ENCODE results near the gene RANBP1. TPM values are rescaled to one million over a fixed set of nuclear protein-coding genes. Genes with fewer than 3 reads are reported as not detected.

Gene RANBP1
- polyA plus RNA-seq, 6 donors from 2014 or later, result 73.1 to 107 (median 91.0) TPM

DNA sequence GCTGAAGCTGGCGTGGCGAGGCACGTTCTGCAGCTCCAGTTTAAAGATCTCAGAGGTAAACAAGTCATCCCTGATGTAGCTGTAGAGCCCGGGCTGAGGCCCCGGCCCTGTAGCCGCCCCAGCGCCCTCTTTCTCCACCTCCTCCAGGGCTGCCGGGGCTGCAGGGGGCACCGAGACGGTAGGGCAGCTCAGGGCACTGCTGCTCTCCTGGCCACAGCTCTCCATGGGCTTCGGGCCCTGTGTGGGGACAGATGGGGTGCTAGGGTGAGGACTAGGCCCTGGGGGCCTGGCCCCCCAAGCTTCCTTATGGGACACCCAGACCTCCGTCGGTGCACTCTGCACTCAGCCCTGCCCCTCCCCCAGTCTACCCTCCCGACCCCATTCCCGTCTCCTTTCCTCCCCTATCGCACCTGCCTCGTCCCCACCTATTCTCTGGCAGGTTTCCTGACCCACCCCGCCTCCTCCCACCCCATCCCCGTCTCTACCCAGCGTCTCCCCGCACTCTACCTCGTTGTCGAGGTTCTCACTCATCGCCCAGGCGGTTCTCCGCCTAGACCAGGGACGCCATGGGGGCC lies 559 bp downstream of the RANBP1 start:
- H3K27ac Mint-ChIP-seq, result peak overlapping the region; percentile 49 to 97 (median 92)
- no peaks in the 10 kb centered on the region for H3K9me3 Mint-ChIP-seq
- H3K36me3 Mint-ChIP-seq, result no peaks in the 10 kb centered on the region
- no peaks in the 10 kb centered on the region for H3K27me3 Mint-ChIP-seq
- DNase-seq, result no peak
- H3K4me3 Mint-ChIP-seq, result peak overlapping the region; percentile 79 to 95 (median 92)
- peaks cover 24 to 38% (median 38%) of the 10 kb centered on the region in 3 donors for H3K4me1 Mint-ChIP-seq
- no peak for ATAC-seq (ENCODE audit: low read depth in 2 of 2)

DNA sequence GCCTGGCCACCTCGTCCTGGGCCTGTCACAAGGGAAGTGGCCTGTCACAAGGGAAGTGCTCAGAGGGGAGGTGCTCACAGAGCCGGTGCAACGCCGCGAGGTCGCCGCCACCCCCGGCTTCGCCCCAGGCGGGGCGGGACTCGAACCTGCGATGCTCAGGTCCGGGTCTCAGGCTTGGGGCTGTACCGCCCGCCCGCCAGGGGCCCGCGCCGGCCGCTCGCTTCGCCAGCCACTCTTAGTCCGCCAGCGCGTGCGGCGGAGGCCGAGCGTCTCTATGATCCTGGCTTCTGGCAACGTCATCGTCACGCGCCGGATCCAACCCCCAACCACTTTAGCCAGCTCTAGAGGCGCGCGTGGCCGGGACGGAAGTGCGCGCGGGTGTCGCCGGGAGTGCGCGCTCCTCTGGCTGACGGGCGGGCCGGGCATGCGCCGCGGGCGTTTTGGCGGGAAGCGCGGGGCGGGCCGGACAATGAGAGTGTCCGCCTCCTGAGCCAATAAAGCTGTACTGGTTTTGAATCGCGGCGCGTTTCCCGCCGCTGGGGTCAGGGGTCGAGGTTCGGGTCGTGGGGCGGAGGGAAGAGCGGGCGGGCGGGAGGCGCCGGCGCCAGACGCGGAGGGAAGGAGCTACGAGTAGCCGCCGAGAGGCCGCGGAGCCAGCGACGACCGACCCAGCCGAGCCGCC lies 1.2 kb downstream of the RANBP1 start, which contains the start of gene TRMT2A:
Gene TRMT2A, minus strand, starts transcription at position 276 of the 682 bp plus-strand sequence. CDS start 320 bp downstream, outside the sequence.
- Mint-ChIP-seq H3K9me3 (no peaks in the 10 kb centered on the region), H3K4me3 (peak within 1 kb of the TSS; percentile 79 to 95 (median 92)), H3K4me1 (peaks cover 22 to 44% (median 38%) of the 10 kb centered on the region in 3 donors), H3K36me3 (no peaks in the 10 kb centered on the region), H3K27me3 (no peaks in the 10 kb centered on the region), H3K27ac (peak within 1 kb of the TSS; percentile 89 to 97 (median 93))
- ATAC-seq (ENCODE audit: low read depth in 2 of 2) (peak; percentile 85 to 87), DNase-seq (peak; percentile 98)

DNA sequence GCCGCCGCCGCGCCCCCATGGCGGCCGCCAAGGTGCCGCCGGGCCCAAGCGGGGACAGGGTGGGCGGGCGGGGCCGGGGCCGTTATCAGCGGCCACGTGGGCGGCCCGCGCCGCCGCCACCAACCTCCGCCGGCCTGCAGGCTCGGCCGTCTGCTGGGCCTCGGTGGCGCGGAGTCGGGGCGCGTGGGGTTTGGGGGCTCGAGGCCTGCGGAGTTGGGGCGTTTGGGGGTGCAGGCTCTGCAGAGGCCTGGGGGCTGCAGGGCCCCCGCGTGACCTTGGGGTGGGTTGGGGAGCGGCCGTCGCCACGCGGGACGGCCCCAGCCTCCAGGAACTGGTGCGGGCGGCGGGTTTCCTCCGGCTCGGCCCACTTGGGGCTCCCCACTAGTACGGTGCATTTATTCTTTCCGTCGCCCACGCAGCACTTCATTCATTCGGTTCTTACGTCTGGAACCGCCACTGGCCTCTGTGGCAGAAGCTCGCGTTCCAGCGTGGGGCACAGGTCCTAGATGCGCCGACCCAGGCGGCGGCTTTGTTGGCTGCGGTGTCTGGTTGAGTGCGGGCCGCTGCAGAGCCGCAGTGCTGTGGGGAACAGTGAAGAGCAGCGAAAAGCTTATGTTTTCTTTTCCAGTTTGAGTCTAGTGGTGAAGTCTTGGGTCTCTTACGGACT lies 1.9 kb downstream of the RANBP1 start:
- H3K36me3 Mint-ChIP-seq, result no peaks in the 10 kb centered on the region
- peak; percentile 17 to 25 for ATAC-seq (ENCODE audit: low read depth in 2 of 2)
- H3K27ac Mint-ChIP-seq, result peak overlapping the region; percentile 36 to 91 (median 68)
- peaks cover 26 to 48% (median 45%) of the 10 kb centered on the region in 3 donors for H3K4me1 Mint-ChIP-seq
- DNase-seq, result peak; percentile 28
- H3K27me3 Mint-ChIP-seq, result no peaks in the 10 kb centered on the region
- peak overlapping the region; percentile 69 to 90 (median 86) for H3K4me3 Mint-ChIP-seq
- H3K9me3 Mint-ChIP-seq, result no peaks in the 10 kb centered on the region

DNA sequence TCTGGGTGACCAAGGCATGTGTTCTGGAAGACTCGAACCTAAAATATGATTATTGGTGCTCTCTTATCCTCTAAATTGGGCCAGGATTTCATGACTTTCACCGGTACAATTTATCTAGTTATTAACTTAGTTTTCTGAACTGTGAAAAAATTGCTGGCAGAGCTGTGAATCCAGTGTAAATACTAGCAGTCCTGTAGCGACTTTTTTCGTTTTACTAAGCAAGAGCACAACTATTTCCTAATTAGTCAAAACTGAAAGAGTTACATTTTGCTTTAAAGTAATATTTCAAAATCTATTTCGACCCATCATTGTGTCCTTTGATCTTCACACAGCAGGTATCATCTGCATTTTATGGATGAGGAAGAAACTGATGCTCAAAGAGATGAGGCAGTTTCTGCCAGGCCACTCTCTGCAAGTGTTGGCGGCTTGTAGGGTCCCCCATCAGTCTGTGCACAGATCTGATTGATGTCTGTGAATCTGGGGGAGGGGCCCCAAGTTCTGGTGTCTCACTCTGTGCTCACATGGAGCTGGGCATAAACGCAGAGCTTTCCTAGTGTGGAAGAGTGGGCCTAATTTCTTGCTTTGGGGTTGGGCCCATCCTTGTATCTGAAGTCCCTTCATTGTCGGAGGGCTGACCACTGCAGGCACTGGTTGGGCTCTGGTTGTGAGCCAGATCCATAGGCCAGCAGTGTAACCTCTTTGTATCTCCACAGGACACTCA lies 2.6 kb downstream of the RANBP1 start:
- Mint-ChIP-seq H3K4me1 (peaks cover 29 to 51% (median 48%) of the 10 kb centered on the region in 3 donors), H3K27me3 (no peaks in the 10 kb centered on the region), H3K4me3 (peak overlapping the region; percentile 69 to 90 (median 86)), H3K27ac (peak overlapping the region; percentile 36 to 91 (median 72)), H3K9me3 (no peaks in the 10 kb centered on the region), H3K36me3 (no peaks in the 10 kb centered on the region)
- DNase-seq (no peak), ATAC-seq (ENCODE audit: low read depth in 2 of 2) (no peak)

DNA sequence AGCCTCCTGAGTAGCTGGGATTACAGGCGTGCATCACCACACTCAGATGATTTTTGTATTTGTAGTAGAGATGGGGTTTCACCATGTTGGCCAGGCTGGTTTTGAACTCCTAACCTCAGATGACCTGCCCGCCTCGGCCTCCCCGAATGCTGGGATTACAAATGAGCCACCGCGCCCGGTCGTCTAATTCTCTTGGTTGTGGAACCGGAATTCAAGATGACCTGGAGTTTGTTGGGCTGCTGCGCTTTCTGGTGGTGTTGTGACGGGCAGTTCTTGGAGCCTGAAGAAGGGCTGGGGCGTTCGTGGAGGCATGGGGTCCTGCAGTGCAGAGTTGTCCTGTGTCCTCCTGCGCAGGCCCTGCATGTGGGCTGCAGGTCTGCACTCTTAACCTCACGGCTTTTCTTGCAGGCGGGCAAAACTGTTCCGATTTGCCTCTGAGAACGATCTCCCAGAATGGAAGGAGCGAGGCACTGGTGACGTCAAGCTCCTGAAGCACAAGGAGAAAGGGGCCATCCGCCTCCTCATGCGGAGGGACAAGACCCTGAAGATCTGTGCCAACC lies 6.0 kb downstream of the RANBP1 start:
- ATAC-seq (ENCODE audit: low read depth in 2 of 2) (no peak), DNase-seq (no peak)
- peak overlapping the region in 2 of 6 donors; percentile 33 to 57 for H3K27ac Mint-ChIP-seq
- H3K9me3 Mint-ChIP-seq, result no peaks in the 10 kb centered on the region
- H3K36me3 Mint-ChIP-seq, result no peaks in the 10 kb centered on the region
- no peaks in the 10 kb centered on the region for H3K27me3 Mint-ChIP-seq
- peak overlapping the region in 1 of 8 donors; percentile 41 for H3K4me3 Mint-ChIP-seq
- peaks cover 19 to 45% (median 39%) of the 10 kb centered on the region in 3 donors for H3K4me1 Mint-ChIP-seq

DNA sequence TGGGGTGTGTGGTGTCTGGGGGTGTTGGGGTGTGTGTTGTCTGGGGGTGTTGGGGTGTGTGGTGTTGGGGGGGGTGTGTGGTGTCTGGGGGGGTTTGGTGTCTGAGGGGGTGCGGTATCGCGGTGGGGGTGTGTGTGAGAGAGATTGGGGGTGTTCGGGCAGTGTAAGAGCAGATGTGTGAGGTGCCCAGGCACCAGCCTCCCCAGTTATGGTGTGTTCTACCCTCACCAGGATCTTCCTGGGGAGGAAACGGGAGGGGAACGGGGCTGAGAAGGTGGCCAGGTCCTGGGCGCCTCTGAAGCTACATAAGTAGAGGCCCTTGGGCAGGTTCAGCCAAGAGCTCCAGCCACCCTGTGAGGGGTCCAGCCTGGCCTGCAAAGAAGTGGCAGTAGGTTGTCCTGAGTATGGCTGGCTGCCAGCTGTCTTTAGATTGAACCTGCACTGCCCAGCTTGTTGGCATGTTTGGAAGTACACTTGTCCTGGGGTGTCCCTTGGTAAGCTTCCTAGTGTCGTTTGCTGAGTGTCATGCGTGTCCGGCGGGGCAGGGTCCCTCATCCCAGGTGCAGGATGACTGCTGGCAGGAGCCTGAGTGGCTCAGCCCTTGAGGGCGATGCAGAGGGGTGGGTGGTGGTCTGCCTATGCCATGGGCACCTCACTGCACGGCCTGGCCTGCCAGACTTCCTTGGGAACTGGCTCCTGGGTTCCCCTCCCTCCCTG lies 7.6 kb downstream of the RANBP1 start:
- Mint-ChIP-seq H3K9me3 (no peaks in the 10 kb centered on the region), H3K4me3 (no peak overlapping the region), H3K27ac (peak overlapping the region in 2 of 6 donors; percentile 26 to 93), H3K36me3 (no peaks in the 10 kb centered on the region), H3K4me1 (peaks cover 19 to 40% (median 33%) of the 10 kb centered on the region in 3 donors), H3K27me3 (no peaks in the 10 kb centered on the region)
- no peak for DNase-seq
- no peak for ATAC-seq (ENCODE audit: low read depth in 2 of 2)

DNA sequence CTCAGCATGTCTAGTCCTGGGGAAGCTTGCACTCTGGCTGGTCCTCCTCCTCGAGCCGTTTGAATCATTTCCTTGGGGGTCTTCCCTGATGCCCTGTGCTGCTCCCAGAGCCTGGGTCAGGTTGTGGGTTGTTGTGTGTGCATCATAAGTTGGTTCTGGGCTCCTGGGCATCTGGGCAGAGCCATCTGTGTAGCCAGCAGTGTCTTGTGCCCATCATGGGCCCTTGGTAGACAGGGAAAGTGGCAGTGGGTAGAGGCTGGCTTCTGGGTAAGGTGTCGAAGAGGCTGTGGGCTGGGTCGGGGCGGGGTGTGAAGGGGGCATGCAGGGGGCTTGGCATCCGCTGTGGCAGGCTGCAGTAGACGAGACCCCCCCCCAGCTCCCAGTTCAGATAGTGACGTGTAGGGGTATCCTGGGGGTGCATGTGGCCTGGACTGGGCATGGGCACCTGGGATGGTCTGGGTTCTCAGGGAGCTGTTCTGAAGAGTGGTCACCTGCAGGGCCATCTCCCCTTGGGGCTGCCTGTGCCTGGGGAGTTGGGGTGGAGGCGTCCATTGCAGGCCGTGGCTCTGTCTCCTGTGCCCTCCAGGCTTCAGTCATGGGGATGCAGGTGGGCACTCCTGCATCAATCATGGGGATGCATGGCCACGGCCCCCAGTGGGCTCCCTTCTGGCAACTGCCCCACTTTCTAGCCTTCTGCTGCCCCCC lies 8.3 kb downstream of the RANBP1 start:
- Mint-ChIP-seq H3K4me1 (peaks cover 15 to 35% (median 27%) of the 10 kb centered on the region in 3 donors), H3K27ac (peak overlapping the region in 2 of 6 donors; percentile 26 to 93), H3K9me3 (no peaks in the 10 kb centered on the region), H3K4me3 (no peak overlapping the region), H3K27me3 (no peaks in the 10 kb centered on the region), H3K36me3 (no peaks in the 10 kb centered on the region)
- DNase-seq (no peak), ATAC-seq (ENCODE audit: low read depth in 2 of 2) (no peak)

DNA sequence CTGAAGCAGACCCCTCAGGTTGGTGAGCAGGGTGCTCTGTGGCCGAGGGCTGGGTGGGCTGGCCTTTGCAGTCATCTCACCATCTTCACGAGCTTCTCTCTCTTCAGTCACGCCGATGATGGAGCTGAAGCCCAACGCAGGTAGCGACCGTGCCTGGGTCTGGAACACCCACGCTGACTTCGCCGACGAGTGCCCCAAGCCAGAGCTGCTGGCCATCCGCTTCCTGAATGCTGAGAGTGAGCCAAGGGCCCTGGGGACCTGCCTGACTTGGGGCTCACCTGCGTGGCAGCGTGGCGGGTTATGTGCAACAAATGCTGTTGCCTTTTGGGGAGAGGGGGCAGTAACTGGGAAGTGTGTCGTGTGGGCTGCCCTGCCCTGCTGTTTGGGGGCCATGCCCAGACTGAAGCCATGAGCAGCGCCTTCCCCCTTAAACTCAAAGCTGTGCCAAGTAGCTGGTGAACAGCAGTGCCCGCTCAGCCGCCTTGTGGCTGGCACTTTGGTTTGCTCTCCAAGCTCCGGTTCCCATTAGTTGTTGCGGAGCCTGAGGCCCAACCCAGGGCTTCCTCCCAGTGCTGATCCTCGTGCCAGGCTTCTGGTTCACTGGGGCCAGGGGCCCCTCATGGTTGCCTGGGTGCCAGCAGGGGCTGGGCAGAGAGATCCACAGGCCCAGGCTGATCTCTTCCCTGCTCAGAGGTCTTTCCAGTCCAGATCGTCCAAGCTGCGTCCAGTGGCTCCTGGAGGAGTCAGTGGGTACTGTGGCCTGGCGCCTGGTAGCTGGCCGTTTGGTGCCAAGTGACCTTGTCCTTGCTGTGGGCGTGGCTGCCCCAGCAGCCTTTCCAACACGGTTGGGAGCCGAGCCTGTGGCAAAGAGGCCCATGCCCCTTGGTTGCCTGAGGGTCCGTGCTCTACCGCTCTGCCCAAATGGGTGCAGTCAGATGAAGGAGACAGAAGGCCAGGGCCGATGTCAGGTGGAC lies 9.6 kb downstream of the RANBP1 start:
- Mint-ChIP-seq H3K4me3 (peak overlapping the region in 1 of 8 donors; percentile 5), H3K27ac (peak overlapping the region in 2 of 6 donors; percentile 78 to 86), H3K27me3 (no peaks in the 10 kb centered on the region), H3K9me3 (no peaks in the 10 kb centered on the region), H3K36me3 (no peaks in the 10 kb centered on the region), H3K4me1 (peaks cover 15 to 27% (median 19%) of the 10 kb centered on the region in 3 donors)
- DNase-seq (no peak), ATAC-seq (ENCODE audit: low read depth in 2 of 2) (no peak)

DNA sequence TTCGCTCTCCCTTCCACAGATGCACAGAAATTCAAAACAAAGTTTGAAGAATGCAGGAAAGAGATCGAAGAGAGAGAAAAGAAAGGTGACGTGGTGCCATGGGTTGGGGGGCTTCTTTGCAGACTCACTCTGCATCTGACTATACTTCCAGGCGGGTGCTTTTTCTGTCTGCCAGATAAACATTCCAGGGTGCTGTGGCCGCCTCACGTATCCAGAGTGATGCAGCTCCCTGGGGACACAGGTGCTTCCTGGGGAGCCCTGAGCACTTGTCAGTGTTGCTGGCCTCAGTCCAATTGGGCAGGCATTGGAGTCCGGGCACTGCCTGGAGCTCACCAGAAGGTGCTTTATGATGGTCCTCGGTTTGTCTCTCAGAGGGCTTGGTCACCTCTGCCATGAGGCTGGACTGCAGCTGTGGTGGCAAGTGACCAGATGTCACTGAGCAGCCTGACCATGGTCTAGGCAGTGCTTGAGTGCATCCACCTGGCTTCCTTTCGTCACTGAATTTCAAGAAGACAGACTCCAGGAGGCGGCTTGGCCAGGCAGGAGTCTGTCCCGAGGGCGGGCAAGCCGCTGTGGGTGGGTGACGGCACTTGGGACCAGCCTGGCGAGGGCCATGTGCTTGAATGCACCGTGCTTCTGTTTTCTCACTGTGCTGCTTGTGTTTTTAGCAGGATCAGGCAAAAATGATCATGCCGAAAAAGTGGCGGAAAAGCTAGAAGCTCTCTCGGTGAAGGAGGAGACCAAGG lies 10.6 kb downstream of the RANBP1 start:
- H3K9me3 Mint-ChIP-seq, result no peaks in the 10 kb centered on the region
- H3K27ac Mint-ChIP-seq, result peak overlapping the region in 1 of 6 donors; percentile 57
- H3K4me1 Mint-ChIP-seq, result peaks cover 12 to 29% (median 15%) of the 10 kb centered on the region in 3 donors
- no peaks in the 10 kb centered on the region for H3K27me3 Mint-ChIP-seq
- H3K36me3 Mint-ChIP-seq, result no peaks in the 10 kb centered on the region
- H3K4me3 Mint-ChIP-seq, result peak overlapping the region in 1 of 8 donors; percentile 67
- ATAC-seq (ENCODE audit: low read depth in 2 of 2), result no peak
- DNase-seq, result no peak

DNA sequence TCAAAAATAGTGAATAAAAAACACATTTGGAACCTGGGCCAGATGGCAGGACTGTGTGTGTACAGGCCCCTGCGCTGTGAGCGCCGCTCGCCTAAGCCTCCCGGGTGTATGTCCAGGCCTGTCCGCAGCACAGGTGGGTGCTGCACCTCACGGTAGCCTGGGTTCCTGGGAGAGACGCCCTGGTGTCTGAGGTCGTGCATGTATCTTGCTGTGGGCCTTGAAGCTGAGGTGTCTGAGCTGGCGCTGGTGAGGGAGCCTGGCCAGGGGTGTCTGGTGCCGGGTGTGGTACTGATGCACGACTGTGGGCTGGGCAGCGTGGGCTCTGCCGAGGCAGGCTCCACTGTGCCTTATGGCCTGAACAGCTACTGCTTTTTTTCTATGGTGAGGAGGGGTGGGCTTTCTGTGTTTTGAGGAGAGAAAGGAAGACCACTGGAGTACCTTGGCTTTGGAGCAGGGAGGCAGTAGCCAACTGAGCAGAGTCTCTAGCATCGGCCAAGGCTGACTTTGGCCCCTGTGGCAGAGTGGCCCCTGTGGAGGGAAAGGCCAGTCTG lies 11.5 kb downstream of the RANBP1 start:
- ATAC-seq (ENCODE audit: low read depth in 2 of 2) (no peak), DNase-seq (no peak)
- H3K27ac Mint-ChIP-seq, result peak overlapping the region in 1 of 6 donors; percentile 27
- H3K9me3 Mint-ChIP-seq, result no peaks in the 10 kb centered on the region
- peak overlapping the region in 2 of 8 donors; percentile 57 to 59 for H3K4me3 Mint-ChIP-seq
- peaks cover 3 to 26% (median 14%) of the 10 kb centered on the region in 3 donors for H3K4me1 Mint-ChIP-seq
- H3K27me3 Mint-ChIP-seq, result no peaks in the 10 kb centered on the region
- H3K36me3 Mint-ChIP-seq, result no peaks in the 10 kb centered on the region
